GOT3 (cell line): ENCODE data around the gene UGT1A8.

Experiments used
- DNase-seq: peaks from one replicate; lab custom pipeline; 2025; ENCODE audit warnings: mixed read lengths; lab: John Stamatoyannopoulos, UW

The UGT1A8 gene

DNA sequence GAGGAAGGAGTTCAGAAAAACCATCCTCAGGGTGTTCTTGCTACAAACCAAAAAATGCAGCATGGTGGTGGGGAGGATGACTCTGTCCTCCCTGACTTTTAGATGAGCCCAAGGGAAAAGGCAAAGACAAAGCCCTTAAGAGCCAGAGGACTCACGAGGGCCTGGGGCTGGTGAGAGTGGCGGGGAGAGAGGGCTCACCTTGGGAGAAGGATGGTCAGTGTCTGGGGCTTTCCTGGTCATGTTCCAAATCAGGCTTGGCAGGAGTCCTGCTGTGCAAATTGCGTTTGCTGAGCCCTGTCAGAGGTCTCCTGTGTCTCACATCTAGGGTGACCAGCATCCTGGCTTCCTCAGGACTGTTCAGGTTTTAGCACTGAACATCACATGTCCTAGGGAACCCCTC, 147.3 kb downstream of the UGT1A8 start:
- no peak for DNase-seq

DNA sequence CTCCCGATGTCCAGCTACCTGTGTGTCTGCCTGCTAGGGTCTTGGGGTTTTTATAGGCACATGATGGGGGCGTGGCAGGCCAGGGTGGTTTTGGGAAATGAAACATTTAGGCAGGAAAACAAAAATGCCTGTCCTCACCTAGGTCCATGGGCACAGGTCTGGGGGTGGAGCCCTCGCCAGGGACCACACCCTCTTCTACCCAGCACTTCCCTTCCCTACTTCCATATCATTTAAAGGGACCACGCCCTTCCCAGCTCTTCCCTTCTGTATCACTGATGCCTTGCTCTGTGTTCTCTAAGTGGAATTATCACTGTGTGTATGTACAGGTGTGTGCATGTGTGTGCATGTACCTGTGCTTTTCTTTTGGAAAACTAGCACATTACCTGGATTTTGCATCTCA, 149.0 kb downstream of the UGT1A8 start:
- DNase-seq = no peak

DNA sequence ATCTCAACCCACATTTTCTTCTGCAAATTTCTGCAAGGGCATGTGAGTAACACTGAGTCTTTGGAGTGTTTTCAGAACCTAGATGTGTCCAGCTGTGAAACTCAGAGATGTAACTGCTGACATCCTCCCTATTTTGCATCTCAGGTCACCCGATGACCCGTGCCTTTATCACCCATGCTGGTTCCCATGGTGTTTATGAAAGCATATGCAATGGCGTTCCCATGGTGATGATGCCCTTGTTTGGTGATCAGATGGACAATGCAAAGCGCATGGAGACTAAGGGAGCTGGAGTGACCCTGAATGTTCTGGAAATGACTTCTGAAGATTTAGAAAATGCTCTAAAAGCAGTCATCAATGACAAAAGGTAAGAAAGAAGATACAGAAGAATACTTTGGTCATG, 150.6 kb downstream of the UGT1A8 start:
- no peak for DNase-seq

DNA sequence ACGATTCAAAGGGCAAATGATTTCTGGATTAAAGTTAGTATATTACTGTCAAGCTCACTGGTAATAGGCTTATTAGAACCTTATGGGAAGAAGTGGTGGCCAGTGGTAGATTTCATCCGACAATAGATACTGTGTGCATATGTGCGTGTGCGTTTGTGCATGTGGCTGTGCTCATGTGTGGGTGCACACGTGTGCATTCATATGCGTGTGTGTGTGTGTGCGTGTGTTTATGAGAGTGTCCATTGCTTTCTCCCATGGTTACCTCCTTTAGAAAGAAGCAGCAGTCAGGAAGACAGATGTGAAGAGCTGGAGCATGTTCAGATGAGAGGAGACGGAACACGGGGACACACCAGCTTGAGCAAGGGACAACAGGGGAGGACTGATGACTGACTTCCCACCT, 151.8 kb downstream of the UGT1A8 start:
- no peak for DNase-seq

DNA sequence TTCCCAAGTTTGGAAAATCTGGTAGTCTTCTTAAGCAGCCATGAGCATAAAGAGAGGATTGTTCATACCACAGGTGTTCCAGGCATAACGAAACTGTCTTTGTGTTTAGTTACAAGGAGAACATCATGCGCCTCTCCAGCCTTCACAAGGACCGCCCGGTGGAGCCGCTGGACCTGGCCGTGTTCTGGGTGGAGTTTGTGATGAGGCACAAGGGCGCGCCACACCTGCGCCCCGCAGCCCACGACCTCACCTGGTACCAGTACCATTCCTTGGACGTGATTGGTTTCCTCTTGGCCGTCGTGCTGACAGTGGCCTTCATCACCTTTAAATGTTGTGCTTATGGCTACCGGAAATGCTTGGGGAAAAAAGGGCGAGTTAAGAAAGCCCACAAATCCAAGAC, 154.7 kb downstream of the UGT1A8 start:
- no peak for DNase-seq

DNA sequence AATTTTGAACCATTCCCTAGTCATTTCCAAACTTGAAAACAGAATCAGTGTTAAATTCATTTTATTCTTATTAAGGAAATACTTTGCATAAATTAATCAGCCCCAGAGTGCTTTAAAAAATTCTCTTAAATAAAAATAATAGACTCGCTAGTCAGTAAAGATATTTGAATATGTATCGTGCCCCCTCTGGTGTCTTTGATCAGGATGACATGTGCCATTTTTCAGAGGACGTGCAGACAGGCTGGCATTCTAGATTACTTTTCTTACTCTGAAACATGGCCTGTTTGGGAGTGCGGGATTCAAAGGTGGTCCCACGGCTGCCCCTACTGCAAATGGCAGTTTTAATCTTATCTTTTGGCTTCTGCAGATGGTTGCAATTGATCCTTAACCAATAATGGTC, 155.2 kb downstream of the UGT1A8 start:
- no peak for DNase-seq

DNA sequence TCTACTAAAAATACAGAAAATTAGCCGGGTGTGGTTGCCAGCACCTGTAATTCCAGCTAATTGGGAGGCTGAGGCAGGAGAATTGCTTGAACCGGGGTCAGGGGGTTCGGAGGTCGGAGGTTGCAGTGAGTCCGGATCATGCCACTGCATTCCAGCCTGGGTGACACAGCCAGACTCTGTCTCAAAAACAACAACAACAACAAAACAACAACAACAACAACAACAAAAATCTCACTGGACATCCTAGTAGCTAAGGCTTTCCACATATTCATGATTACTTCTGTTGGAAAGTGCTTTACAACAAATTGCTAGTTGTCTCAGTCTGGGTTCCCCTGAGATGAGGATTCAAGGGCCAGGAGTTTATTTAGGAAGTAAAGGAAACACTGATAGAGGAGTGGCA, 156.4 kb downstream of the UGT1A8 start:
- no peak for DNase-seq

DNA sequence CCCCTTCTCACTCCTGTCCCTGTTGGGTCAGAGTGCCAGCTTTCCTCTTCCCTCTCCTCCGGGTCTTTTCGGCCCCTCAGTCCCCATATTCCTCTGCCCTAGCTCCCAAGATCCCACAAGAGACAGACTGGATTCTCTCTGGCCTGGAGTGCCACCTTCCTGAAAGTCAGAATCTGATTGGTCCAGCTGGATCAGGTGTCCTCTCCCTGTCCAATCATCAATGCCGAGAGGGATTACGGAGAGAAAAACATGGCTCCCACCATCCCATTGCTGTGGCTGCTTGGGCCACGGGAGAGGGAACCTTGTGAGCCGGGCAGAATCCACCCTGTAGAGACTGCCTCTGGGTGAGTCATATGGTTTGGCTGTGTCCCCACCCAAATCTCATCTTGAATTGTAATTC, 158.0 kb downstream of the UGT1A8 start:
- DNase-seq = no peak

DNA sequence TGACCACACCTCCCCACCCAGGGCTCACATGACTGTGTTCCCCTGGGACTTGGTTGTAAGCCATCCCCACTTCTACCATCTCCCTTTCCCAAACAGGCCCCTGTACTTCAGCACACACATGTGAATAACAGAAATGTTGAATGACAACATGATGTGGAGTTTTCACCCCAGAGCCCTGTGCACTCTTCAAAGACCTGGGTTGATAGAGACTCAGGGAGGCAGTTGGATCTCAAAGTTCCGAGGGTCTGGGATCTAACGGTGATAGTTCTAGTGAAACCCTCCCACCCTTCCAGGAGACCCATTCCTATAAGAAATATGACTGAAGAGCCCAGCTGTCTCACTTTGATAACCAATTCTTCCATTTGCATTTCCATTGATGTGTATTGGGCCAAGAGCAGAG, 160.6 kb downstream of the UGT1A8 start, which contains the start of gene MROH2A:
Gene MROH2A (plus strand): TSS at position 301 of the 400 bp plus-strand sequence. CDS start 1,029 bp downstream, outside the sequence.
- DNase-seq = no peak

DNA sequence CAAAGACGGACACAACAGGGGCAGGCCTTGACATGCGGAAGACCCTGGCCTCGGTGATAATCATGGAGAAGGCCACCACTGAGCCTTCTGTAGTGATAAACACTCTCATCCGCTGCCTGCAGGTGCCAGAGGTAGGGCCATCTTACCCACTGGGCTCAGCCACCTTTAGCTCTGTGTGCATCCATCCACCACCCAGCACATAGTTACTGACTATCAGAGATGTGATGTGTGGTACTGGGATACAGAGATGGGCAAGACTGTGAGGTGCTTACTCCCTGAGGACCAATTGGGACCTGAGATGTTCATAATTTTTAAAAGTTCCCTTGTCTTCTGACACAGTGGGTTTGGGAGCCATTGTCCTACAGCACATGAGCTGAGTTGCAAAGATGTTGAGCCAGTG, 162.3 kb downstream of the UGT1A8 start:
- DNase-seq = no peak

DNA sequence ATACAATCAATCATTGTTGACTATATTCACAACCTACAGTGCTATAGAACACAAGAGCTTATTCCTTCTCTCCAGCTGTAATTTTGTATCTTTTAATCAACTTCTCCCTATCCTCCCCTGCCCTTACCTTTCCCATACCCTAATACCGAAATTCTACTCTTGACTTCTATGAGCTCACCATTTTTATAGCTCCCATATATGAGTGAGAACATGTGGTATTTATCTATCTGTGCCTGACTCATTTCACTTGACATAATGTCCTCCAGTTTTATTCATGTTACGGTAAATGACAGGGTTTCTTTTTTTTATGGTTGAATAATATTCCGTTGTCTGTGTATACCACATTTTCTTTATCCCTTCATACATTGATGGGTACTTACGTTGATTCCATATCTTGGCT, 163.3 kb downstream of the UGT1A8 start:
- DNase-seq = no peak

DNA sequence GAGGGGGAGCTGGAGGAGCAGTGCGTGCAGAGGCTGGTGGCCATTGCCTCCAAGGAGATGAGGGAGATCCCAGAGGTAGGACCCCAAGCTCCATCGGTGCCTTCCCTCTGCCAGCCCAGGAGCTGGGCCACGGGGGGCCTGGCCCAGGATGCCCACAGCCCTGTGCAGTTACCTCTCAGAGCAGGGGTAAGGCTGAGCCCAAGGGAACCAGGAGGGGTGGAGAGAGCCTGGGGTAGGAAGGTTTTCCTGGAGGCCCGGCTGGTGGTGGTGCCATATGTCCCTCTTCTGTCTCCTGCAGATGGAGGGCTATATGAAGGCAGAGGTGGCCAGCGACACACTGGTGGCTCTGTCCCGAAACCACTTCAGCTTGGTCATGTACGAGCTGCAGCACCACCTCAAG, 172.1 kb downstream of the UGT1A8 start:
- DNase-seq = no peak

DNA sequence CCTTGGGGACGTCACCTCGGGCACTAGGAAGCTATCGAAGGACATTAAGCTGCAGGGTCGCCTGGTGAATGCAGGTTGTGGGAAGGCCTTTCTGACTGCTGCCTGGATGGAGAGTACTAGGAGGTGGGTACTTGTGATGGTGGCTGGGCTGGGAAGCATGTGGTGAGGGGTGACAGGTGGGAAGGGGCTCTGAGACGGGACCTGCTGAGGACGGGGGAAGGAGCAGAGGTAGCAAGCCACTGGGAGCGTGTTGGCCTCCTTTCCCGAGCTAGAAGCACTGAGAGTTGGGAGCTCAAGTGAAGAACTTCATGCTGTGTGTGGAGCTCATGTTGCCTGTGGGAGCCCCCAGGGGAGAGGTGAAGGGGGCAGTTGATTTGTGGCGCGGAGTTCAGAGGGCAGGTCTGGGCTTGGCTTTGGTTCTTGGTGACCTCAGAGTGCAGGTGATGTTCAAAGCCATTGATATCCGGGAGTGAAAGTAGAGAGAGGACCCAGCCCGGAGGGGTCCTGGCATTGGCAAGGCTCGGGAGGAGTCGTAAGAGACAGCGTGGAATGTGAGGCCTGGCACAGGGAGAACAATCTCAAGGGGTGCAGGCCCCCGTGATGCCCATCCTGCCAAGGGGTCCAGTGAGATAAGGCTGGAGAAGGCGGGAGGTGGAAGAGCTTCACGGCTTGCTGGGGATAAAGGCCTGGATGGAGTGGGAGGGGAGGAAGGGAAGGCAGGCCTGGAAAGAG, 173.9 kb downstream of the UGT1A8 start:
- no peak for DNase-seq

DNA sequence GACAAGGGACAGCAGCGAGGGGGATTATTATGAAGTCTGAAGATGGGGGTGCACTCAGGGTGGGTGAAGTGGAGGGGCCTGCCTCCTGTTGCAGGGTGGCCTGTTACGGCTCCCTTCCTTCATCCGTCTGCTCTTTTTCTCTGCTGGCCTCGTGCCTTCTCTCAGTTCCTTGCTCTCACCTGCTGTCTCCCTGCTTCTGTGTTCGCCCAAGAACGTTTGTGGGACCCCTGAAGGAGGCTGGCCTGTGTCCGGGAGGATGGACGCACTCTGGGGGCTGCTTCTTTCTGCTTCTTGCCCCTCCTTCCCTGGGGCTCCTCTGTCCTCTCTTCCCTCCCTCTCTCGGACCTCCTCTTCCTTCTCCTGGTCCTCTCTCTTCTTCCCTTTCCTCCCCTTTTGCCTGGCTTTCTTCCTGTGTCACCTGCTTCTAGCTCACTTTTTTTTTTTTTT, 174.5 kb downstream of the UGT1A8 start:
- no peak for DNase-seq

DNA sequence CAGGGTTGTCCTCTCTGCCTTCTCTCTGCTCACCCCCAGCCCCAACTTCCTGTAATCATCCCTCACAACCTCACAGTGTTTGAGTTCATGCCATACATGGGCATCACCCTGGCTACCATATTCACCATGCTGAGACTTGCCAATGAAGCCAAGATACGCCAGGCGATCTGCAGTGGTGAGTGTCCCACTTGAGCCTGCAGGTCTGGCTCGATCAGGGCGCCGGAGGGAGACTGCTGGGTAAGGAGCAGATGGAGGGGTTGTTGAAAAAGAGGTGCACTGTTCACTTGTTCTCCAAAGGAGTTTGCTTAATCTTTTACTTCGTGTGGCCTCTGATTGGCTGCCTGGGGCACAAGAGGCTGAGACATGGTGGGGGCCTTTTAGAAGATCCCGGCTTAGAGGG, 175.3 kb downstream of the UGT1A8 start:
- no peak for DNase-seq

DNA sequence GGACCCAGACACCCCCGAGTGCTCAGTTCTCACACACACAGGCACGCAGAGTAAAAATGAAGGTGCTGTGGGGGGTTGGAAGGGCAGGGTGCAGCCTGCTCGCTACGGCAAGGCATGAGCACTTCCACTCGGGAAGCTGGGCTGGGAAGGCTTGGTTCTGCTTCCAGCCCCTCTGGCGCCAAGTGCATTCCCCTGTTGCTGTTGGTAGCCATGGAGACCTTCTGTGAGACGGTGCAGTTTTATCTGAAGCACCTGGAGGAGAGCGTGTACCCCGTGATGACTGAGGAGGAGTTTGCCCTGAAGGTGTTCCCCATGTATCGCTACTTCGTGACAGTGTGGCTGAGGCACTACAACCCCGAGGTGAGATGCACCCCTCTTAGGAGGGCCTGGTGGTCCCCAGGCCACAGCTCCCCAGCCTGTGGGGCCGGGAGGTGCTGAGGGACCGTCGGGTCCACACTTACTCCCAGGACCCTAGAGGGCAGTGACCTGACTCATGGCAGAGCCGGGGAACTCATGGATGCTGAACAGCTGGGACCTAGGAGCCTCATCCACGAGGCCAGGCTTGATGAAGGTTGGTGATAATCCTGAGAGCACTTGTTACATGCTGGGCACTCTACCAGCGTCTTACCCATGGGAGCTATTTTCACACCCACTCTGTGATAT, 176.2 kb downstream of the UGT1A8 start:
- no peak for DNase-seq

DNA sequence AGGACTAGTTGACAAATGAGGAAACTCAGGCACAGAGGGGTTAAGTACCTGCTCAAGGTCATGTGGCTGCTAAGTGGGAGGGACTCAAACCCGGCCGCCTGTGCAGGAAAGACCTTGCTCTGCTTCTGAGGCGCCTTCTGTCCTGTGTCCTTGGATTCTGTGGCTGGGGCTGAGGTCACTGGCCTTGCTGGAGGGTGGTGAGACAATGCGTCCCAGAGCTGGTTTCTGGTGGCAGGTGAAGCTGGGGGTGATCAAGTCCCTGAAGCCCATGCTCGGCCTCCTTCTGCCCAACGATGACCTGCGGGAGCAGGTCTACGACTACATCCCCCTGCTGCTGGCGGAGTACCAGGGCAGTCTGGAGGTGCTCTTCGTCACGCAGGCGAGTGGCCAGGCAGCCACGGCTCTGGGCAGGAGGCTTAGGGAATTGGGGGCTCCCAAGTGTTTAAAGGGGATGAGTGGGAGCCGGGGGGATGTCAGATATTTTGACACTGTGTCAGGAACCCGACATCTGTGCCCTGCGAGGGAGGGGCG, 176.8 kb downstream of the UGT1A8 start:
- no peak for DNase-seq

DNA sequence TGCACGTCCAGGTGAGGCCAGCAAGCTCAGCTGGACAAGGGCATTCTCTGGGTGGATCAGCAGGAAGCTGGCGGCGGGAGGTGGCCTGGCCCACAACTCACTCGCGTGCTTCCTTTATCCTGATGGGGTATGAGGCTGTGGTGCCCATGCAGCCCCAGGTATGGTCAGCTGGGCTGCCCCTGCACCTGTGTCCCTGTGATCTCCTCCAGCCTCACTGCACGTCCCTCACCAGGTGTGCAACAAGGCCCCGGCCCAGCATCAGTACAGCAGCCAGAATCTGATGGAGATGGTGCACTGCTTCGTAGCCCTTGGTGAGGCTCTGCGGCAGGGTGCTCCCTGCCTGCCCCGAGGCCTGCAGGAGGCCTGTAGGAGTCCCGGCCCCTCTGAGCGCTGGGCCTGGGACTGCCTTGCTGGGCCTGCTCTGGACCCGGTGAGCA, 178.3 kb downstream of the UGT1A8 start:
- DNase-seq = no peak

DNA sequence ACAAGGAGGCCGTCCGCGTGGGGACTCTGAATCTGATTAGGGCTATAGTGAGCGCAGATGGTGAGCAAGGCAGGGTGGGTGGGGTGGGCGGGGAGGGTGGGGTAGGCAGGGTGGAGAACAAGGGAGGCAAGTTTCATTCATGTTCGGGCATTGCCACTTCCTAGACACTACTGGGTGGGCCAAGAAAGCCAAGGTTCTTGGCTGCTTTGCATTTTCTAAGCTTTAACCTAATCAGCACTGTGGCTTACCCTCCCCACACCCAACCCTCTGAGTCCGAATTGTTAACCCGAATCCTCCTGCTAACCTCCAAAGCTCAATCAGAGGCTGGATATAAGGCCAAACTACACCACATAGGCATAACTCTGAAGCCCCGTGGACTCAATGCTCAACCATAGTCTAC, 178.8 kb downstream of the UGT1A8 start:
- DNase-seq = no peak

DNA sequence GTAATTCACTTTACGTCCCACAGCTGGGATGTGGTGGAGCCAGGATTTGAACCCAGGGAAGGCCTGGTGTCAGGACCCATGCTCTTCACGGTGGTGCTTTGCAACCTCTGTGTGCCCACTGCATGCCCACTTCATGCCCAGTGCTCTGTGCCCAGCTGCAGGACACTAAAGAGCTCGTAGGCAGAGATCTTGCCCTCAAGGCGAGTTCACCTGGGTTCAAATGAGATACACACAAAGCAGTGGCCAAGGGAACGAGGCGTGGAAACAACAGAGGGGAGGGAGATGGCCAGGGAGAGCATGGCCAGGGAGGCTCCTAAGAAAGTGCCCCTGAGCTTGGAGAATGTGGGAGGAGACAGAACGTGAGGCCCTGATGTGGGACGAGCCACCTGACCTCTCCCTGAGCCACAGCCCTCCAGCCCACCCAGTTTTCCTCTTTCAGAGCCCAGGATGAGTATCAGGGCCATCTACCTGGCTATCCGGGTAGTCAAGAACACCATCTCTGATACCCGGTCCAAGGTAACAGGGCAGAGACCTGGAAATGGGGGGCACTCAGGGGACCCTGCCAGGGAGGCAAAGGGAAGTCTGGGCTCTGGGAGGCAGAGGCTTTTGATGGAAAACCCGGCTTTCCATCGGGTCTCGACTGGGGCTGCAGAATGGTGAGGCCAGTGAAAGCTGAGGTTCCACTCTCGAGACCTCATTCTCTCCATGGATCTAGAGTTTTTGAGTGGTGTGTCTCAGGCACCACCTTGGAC, 181.1 kb downstream of the UGT1A8 start:
- no peak for DNase-seq

DNA sequence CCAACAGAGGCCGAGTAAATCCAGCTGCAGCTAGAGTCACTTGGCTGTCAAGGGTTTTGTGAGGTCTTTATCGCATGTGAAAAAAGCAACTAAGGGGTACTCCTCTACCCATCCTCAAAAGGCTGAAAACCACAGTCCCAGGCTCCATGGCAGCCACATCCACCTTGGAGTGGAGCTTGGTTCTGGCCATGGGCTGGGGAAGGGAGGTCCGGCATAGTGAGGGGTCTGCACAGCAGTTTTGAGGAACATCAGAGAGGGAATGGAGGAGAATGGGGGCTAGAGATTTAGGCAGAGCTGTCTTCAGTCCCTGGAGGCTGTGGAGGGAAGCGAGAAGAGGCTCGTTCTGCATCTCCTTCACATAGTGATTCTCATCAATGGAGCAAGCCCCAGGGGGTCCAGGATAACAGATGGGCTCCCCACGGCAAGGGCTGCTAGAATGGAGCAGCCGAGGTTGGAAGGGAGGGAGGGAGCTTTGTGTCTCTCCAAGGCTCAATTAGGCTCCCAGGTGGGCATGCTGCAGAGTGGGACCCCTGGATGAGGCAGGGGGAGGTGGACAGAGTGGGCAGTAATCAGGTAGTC, 181.7 kb downstream of the UGT1A8 start:
- no peak for DNase-seq

DNA sequence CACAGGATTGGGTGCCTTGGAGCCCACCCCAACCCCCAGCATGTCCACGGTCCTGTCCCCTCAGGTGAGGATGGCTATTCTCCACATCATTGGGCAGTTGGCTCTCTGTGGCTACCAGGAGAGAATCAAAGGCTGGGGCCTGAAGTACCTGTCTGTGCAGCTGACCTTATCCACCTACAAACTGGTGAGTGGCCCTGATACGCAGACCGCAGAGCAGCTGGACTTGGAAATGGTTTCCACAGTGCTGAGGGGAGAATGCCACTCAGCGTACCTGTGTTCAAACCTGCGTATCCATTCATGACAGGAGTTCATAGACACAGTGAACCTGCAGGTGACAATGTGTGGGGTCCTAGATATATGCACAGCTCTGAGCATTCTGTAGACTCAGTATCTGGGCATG, 182.3 kb downstream of the UGT1A8 start:
- DNase-seq = no peak
